ENCODE results near the gene TMEM63A. TPM values are rescaled to one million over a fixed set of nuclear protein-coding genes. Genes with fewer than 3 reads are reported as not detected.

The TMEM63A gene
- total RNA-seq, 4 donors from 2014 or later, result 6.3 to 19.5 (median 10.6) TPM

- no peaks in the 10 kb centered on the region for H3K27me3 ChIP-seq
- no peak for TF ChIP-seq POLR2A (IDR thresholded peaks at IDR 0.05)
- TF ChIP-seq, protein P1, sequence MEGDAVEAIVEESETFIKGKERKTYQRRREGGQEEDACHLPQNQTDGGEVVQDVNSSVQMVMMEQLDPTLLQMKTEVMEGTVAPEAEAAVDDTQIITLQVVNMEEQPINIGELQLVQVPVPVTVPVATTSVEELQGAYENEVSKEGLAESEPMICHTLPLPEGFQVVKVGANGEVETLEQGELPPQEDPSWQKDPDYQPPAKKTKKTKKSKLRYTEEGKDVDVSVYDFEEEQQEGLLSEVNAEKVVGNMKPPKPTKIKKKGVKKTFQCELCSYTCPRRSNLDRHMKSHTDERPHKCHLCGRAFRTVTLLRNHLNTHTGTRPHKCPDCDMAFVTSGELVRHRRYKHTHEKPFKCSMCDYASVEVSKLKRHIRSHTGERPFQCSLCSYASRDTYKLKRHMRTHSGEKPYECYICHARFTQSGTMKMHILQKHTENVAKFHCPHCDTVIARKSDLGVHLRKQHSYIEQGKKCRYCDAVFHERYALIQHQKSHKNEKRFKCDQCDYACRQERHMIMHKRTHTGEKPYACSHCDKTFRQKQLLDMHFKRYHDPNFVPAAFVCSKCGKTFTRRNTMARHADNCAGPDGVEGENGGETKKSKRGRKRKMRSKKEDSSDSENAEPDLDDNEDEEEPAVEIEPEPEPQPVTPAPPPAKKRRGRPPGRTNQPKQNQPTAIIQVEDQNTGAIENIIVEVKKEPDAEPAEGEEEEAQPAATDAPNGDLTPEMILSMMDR (IDR thresholded peaks at IDR 0.05 in 4 of 5, conservative IDR thresholded peaks at IDR 0.05 in 1 of 5), result no peak
- no peak overlapping the region for H3K4me3 ChIP-seq
- in situ Hi-C loops (cut with MboI; ENCODE audit: low sequenced_read_pairs in 4 of 4) (no loop called here), intact Hi-C loops (cut with DNase I; ENCODE audit: low total_unique reads) (no loop called here)
- H3K27ac ChIP-seq, result no peak overlapping the region
- DNase-seq (no peak), ATAC-seq (no peak)
- no peaks in the 10 kb centered on the region for H3K4me1 ChIP-seq
- peaks cover 0 to 70% of the 10 kb centered on the region in 2 donors for H3K36me3 ChIP-seq
- H3K9me3 ChIP-seq, result no peaks in the 10 kb centered on the region
Measured at GRCh38 chr1:225859151-225859550, 23.0 kb downstream of the TMEM63A start.

- ATAC-seq (no peak), DNase-seq (no peak)
- Histone ChIP-seq H3K4me1 (no peaks in the 10 kb centered on the region), H3K9me3 (no peaks in the 10 kb centered on the region), H3K27ac (no peak overlapping the region), H3K36me3 (peaks cover 0 to 72% of the 10 kb centered on the region in 2 donors), H3K4me3 (no peak overlapping the region), H3K27me3 (no peaks in the 10 kb centered on the region)
- TF ChIP-seq POLR2A (IDR thresholded peaks at IDR 0.05), result no peak
- TF ChIP-seq, protein P1 (IDR thresholded peaks at IDR 0.05 in 4 of 5, conservative IDR thresholded peaks at IDR 0.05 in 1 of 5), result no peak
- intact Hi-C loops (cut with DNase I; ENCODE audit: low total_unique reads) (no loop called here), in situ Hi-C loops (cut with MboI; ENCODE audit: low sequenced_read_pairs in 4 of 4) (no loop called here)
Measured at GRCh38 chr1:225857256-225857655, 24.9 kb downstream of the TMEM63A start.

DNA sequence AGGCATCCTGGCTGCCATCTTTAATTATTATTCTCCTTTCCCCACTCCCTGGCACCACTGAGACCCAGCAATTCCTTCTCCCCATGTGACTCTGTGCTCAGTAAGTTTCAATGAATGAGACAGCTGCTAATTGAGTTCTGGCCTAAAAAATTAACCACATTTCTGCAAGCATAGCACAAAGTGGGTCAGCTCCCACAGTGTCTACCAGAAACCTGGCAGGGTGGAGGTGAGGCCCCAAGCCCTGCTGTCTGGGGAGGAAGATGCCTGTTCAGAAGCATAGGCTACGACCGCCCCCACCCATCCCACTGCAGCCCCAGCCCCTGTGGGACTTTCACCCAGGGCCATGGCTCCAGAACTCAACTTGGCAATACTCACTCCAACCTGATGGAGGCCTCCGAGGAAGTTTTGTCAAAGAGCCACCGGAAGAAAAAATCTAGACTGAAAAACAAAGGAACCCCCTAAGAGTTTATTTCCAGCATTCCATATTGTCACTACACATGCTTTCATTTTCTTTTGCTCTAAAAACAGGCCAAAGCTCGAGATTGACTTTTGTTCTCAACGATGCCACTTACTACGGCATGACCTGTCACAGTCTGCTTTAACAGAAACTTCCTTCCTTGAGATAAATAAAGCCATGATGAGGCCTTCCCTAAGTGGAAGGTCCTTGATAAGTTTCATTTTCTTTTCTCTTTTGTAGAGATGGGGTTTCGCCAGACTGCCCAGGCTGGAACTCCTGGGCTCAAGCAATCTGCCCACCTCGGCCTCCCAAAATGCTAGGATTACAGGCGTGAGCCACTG lies 26.5 kb downstream of the TMEM63A start:
- Histone ChIP-seq H3K36me3 (peaks cover 0 to 56% of the 10 kb centered on the region in 2 donors), H3K4me3 (no peak overlapping the region), H3K27ac (no peak overlapping the region), H3K4me1 (no peaks in the 10 kb centered on the region), H3K9me3 (no peaks in the 10 kb centered on the region), H3K27me3 (no peaks in the 10 kb centered on the region)
- TF ChIP-seq, protein P1 (IDR thresholded peaks at IDR 0.05 in 4 of 5, conservative IDR thresholded peaks at IDR 0.05 in 1 of 5), result no peak
- TF ChIP-seq POLR2A (IDR thresholded peaks at IDR 0.05), result no peak
- ATAC-seq (no peak), DNase-seq (no peak)
- in situ Hi-C loops (cut with MboI; ENCODE audit: low sequenced_read_pairs in 4 of 4), result no loop called here
- intact Hi-C loops (cut with DNase I; ENCODE audit: low total_unique reads), result no loop called here

GRCh38 chr1:225853441-225853840 lies 28.7 kb downstream of the TMEM63A start:
- ATAC-seq (no peak), DNase-seq (no peak)
- Histone ChIP-seq H3K36me3 (peaks cover 0 to 39% of the 10 kb centered on the region in 2 donors), H3K4me3 (no peak overlapping the region), H3K27ac (no peak overlapping the region), H3K4me1 (peaks cover 0 to 3% of the 10 kb centered on the region in 2 donors), H3K27me3 (no peaks in the 10 kb centered on the region), H3K9me3 (no peaks in the 10 kb centered on the region)
- intact Hi-C loops (cut with DNase I; ENCODE audit: low total_unique reads), result no loop called here
- TF ChIP-seq POLR2A (IDR thresholded peaks at IDR 0.05), result no peak
- TF ChIP-seq, protein P1 (IDR thresholded peaks at IDR 0.05 in 4 of 5, conservative IDR thresholded peaks at IDR 0.05 in 1 of 5), result no peak
- in situ Hi-C loops (cut with MboI; ENCODE audit: low sequenced_read_pairs in 4 of 4), result no loop called here
